NCI-H748 (cell line): ENCODE results near the gene MTHFSD.

Experiments used
- DNase-seq: peaks from one replicate; lab custom pipeline; 2025; ENCODE audit not compliant: unreplicated experiment; lab: John Stamatoyannopoulos, UW

The MTHFSD gene

GRCh38 chr16:86492961-86493629 lies 61.9 kb downstream of the MTHFSD start:
- DNase-seq = no peak

- no peak for DNase-seq
These were observed 62.6 kb downstream of the MTHFSD start for GRCh38 chr16:86492267-86492960.

GRCh38 chr16:86491640-86492023 lies 63.4 kb downstream of the MTHFSD start:
- DNase-seq = no peak

- no peak for DNase-seq
These were observed 64.0 kb downstream of the MTHFSD start for GRCh38 chr16:86490859-86491639.

- no peak for DNase-seq
These were observed 69.3 kb downstream of the MTHFSD start for GRCh38 chr16:86485746-86486145.

- DNase-seq = no peak
These were observed 70.8 kb downstream of the MTHFSD start for GRCh38 chr16:86484240-86484639.

- no peak for DNase-seq
These were observed 73.4 kb downstream of the MTHFSD start for GRCh38 chr16:86481607-86482006.

- DNase-seq = no peak
These were observed 74.6 kb downstream of the MTHFSD start for GRCh38 chr16:86480444-86480843.
